GM19438 (cell line): ENCODE data around the gene DNM3.

Experiments
- ATAC-seq: cut with Tn5 transposase; IDR thresholded peaks from one replicate; pipeline ENCODE4 v1.9.1; 2021; ENCODE audit warnings: low read depth; ENCODE audit not compliant: unreplicated experiment

Gene DNM3

DNA sequence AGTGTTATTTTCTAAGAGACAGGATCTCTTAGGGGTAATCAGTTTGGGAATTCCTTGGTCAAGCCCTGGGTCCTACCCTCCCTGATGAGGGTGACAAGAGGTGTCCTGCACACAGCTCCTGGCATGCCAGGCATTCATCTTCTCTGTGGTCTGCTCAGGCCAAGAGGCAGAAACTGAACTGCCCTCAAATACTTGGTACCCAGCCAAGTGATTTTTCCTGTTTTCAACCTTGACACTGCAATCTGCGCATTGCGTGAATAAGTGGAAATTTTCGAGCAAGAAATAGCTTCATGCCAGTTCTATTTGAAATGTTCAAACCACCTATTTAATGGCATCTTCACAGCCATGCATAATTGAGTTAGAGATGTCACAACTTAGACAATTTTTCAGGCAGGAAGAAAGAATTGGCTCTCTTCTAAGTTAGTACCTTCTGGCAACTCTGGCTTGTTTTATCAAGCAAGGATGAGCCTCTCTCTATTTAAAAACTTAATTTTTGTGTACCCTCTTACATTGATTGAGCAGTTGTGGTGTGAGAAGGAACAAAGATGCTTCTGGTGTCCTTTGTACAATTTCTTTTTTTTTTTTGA is 27.0 kb downstream of the DNM3 start:
- ATAC-seq = no peak

DNA sequence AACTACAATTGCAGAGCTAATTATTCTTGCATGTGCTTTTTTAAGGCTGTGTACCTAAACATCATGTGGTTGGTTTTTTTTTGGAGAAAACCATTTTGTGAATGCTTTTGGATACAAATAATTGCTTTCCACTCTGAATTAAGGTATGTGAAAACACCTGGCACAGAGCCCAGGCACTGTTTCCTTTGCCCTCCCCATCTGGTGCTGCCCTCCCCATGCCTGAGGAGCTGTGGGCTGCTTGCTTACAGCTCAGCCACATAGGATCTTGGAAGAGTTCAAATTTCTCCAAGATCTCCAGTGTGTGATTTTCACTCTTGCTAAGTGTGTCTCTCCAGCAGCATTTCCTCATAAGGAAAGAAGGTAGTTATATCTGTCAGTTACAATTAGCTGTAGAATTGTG is 27.8 kb downstream of the DNM3 start:
- no peak for ATAC-seq

DNA sequence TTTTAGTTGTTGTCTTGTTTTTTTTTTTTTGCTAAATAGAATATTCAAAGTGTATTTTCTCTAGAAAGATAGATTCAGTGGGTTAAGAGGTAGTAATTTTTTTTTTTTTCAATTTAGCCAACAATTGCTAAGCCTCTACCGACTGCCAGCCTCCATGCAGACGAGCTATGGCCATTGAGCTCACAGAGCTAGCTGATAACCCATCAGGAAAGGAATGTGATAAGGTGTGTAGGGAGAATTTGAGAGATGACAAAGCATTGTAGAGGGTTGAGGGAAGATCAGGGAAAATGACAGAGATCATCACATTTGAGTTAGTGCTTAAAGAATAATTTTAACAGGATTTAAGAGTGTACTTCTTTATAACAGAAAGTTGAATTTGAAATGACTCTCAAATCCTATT is 30.6 kb downstream of the DNM3 start:
- ATAC-seq = no peak

DNA sequence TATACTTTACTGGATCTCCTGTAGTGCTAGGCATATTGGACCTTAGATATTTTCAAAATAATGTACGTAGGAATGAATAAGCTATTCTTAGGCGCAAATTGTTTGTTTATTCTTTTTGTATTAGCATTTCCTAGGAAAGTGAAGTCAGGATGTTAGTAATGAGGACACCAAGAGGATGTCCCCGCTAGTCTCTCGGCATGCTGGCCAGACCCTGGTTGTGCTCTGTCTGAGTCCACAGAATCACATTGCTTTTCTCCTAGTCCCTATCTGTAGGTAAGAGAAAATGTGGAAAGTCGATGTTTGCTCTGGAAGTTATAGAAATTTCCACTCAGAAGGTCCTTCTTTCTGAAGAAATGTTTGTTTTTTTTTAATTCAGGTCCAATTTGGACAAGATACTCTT is 31.1 kb downstream of the DNM3 start:
- no peak for ATAC-seq

DNA sequence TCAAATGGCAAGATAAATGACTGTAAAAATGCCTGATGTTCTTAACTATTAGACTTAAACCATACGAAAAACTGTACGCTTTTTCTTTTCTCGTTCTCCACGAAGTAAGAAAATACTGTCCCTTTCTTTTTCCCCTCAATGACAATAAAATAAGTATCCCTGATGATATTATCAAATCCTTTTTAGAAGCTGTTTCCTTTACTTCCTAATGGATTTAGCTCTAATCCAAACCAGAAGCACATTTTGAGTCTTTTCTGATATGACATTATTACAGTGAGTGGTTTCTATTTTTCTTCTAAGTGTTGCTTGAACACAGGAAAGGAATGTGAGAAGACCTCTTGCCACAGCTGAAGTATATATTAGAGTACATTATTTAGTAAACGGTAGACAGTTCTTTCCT is 32.4 kb downstream of the DNM3 start:
- ATAC-seq = no peak

DNA sequence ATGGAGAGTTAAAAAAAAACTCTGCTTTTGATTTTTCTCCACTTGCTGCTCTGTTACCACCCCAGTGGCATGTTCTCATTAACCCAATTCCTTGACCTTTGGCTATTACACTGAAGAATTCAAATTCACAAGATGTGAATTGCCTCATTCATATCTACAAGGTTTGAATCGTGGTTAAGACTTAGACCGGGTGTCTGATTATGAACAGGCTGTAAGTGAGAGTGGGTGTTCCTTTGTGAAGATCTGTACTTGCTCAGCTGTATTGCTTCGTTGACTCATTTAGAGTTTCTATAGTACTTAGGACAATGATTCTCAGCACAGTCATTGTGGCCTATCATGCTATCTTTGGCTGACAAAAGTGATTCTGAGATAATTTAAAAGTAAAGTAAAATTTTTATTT is 36.4 kb downstream of the DNM3 start:
- ATAC-seq = no peak

DNA sequence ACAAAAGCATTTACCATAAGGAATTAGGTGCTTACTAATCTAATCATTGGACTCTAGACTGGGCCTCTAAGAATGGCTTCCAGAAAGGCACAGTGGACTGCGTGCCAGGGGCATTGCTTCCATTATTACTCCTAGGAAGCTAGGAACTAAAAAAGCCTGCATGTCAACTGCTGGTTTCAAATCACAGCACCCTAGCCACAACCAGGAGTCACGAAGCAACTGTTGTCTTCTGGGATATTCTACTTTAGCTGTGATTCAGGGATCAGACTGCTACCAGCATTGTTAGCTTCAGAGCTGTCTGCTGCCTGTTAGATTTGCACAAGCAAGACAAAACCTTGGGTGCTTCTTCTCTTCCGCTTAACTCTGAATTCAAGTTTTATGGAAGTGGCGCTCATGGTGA is 38.3 kb downstream of the DNM3 start:
- no peak for ATAC-seq

DNA sequence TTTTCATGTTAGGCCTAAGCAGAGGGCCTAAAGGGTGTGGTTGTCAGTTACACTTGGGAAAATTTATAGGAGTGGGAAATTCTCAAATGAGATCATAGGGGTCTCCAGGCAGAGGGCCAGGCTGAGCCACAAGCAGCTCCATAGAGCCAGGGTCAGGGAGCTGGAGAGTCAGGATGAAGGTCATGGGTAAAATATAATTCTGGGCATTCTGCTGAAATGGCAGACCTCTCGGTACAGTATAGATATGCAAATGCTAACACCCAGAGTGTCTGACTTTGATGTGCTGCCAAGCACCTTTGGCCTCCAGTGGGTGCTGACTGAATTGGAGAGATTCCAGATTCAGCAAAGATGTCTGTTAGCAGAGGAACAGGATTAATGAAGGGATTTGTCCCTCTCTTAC is 40.1 kb downstream of the DNM3 start:
- no peak for ATAC-seq

DNA sequence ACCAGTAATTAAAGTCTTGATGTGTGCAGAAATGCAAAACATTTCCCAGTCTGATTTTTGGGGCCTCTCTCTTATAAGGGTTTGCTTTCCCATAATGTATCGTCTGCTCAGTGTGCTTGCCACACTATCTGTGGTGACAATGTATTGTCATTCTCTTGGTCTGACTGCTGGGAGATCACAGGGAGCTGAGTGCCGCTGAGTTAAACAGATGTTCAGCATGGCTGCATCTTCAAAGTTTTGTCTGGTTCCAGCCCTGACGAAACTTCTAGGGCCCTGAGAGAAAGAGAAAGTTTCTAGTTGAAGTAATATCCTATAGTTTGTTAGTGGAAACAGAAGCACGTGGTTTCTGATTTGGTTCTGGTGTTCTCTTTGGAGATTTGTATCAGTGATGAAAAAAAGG is 42.6 kb downstream of the DNM3 start:
- peak; percentile 62 for ATAC-seq

DNA sequence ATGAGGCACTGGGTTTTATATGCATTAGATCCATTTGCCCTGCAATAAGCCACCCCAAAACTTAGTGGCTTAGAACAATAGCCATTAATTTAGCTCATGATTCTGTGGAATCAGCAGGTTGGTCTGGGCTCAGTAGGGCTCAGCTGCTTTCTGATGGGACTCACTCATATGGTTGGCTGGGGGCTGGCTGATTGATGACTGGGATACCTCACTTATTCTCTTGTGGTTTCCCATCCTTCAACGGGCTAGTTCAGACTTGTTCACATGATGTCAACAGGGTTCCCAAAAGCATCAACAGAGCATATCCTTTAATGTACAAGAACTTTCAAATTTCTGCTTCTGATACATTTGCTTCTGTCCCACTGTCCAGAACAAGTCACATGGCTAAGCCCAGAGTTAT is 43.2 kb downstream of the DNM3 start:
- no peak for ATAC-seq

DNA sequence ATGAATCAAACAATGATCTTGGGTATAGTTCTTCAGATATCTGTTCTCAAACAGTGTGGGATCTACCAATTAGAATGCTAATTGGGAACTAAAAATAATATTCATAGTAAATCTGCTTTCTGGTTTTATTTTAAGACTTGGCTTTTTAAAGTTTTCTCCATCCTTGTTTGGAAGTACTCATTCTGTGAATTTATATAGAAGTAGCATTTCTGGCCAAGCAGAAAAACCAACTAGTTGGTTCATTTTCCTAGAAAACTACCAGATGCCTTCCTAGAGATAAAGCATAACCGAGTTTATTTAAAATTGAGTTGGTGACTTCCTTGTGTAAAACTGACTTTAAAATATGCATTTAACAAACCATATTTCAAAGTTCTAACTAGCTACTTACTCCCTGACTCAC is 48.8 kb downstream of the DNM3 start:
- no peak for ATAC-seq

DNA sequence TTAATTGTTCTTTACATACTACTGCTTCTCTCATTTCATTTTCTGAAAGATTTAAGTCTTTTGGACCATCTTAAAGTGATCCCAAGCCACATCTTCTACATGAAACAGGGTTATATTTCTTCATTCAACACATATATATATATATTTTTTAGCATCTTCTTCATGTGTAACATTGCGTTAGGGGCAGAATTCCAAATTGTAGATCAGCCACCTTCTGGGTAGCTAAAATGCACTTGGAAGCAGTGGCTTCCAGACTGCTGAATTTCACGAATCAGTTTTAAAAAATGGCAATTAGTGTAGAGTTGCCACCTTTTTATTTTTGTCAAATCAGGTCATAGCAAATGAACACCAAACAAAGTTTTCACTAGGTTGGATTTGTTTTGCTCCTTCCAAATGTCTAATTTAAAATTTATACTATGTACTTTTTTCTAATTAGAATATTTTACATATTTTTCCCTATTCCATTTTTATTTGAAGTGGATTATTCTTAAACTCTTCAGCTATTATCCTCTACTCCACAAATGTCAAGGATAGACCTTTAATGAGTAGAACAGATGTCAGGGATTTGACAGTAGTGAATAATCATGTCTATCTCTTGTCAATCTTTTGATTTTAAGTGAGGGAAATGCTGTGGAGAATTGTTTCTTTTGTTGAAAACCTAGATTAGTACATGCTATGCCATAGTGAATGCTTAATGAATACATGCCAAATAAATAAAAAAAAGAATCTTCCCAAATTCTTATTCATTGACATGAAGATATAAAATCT is 55.8 kb downstream of the DNM3 start:
- ATAC-seq = no peak

DNA sequence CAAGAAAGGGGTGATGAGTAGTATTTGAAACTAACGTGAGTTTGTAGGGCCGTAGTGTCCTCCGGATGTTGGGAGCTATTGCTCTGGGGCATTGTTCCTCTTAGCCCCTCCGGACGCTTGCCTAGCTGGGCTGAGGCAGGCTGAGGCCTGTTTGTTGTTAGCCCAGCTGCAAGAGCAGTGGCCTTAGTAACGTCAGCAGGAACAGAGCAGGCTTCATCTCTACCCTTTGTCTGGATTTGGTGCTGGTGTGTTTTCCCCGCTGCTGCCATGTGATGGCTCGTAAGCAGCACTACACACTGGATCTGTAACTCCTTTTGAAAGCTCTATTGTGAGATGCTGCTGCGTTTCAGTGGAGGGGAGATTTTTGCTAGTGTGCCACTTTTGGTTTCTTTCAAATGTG is 57.6 kb downstream of the DNM3 start:
- no peak for ATAC-seq

DNA sequence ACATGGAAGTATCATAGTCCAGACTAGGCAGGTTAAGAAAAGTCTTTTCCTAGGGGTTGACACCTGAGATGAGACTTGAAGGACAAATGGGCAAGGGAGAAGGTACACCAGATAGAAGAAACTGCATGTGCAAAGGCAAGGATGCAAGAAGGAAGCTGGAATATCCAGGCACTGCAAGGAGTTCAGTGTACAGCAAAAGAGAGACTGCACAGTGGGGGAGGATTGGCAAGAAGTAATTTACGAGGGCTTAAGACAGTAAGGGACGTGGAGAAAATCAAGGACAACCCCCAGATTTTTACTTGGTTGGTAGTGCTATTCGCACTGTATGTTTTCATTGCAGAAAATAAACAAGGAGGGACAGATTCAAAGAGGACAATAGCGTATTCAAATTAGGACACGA is 58.5 kb downstream of the DNM3 start:
- no peak for ATAC-seq

DNA sequence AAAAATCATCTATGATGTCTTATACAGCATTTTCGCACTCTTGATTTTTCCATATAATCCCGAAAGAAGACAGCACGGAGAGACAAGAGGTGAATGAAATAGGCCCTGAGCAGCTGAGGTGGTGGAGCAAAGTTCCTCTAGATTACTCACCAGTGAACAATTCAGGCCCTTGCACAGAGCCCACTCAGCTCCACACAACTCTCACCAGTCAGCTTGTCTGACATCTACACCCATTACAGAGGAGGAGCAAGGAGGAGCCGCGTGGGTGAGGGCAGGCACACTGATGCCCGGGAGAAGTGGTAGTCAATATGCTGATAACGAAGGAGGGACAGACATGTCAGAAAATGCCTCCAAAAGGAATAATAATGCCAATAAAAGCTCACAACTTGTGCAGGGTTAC is 59.9 kb downstream of the DNM3 start:
- no peak for ATAC-seq

DNA sequence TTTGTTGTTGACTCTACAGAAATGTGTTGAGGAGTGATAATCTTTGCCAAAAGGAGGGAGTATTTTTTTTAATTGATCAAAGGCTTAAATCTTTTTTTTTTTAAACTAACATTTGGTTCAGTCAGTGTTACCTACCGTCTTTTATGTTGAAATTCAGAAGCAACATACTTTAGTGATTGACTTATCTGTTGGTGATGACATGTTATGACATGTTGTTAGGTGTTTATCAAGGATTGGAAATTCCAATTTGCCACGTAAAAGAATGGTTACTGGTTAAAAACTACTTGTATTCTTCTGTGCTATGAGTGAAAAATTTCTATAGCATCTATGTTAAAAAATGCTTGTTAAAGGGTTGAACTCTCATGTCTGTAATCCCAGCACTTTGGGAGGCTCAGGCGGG is 61.2 kb downstream of the DNM3 start:
- no peak for ATAC-seq

DNA sequence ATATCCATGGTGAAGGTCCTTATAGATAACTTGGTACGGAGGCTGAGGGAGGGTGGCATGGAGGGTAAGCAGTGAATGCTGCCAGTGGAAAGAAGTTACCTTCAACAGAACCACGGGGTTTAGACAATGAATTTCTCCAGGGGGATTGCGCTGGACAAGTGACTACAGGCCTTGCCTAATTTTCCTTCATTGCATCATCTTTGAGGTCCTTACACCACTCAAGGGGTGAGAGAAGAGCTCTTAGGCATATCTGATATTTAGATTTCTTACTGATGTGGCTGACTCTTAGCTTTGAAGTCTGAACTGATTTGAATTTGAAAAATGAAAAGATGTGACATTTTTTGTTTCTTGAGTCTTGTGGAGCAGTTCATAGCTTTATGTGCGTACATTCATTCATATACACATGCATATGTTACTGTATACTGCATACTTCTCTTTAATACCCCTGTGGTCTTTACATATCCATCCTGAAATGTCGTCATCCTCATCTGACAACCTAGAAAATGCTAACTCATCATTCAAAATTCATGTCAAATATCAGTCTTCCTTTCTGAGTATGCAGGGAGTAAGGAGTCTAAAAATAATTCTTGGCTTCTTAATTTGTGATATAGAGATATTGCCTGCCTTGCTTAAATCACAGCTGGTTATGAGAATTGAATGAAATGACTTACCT is 63.6 kb downstream of the DNM3 start:
- ATAC-seq = no peak

DNA sequence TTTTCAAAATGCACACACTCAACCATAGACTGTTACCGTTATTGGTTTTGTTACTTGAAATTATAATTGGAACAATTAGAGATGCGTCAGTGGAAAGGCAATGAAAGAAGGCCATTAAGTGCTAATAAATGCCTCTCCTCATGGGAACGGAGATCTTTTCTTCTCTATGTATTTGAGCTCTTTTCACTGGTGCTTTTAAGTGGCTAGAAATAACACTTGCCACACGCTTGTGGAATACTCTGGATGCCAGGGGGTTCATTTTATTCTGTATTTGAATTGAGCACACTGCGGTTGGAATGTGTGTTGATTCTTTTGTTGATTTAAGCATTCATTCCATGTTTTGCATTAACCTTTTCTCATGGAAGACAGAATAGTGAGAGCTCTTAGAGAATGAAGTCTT is 68.4 kb downstream of the DNM3 start:
- ATAC-seq = no peak

DNA sequence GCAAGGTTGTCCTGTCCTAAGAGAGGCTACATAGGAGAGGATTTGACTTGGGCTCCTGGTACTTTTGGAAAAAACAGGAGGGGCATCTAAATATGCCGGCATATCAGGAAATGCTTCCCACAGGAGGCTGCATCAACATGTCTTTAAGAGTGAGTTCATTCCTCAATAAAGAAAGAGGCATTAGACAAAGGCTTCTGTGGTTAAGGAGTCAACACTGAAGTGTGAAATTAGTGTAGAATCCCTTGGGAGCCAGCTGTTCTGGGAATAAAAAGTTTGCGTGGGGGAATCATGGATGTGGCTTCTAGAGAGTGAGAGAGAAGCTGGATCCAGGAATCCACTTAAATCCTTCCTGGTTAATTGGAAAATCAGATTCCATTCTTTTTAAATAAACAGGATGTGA is 69.5 kb downstream of the DNM3 start:
- no peak for ATAC-seq

DNA sequence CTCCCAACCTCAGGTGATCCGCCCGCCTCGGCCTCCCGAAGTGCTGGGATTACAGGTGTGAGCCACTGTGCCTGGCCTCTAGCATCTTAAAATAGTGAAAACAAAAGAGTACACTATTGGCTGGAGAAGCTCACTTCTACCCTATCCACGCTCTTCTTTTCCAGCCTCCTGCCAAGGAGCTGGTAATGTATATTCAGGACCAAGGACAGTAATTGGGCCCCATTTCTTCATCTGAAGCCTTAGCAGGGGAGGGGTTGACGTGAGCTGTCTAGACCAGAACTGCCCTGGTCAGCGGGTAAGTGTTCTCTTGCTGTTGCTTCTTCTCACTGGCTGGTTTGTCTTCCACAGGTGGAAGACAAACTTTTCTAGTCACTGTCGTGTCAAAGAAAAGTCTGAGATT is 70.2 kb downstream of the DNM3 start:
- no peak for ATAC-seq

DNA sequence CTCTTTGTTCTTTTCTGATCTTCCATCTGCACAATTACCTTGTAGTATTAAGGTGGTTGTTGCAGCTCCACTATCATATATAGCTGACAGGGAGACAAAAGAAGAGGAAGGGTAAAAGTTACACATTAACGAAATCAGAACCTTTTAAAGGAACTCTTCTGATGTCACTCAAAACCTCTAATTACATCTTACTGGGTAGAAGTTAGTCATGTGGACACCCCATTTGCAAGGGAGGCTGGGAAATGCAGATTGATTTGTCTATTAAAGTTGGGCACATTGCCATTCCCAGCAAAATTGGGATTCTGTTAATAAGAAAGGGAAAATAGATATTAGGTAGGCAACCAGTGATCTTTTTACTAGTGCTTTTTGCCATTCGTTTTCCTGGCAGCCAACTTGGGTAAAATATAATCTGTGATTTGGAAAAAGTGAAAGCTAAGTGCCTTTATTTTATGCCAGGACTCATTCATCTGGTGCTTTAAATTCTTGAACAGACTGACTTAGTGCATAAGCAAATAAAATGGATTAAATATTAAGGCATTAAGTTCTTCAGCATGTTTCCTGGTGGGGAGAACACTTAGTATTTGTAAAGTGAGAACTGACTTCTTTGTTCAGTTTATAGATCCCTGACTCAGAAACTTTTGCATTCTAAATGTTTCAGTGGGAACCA is 71.3 kb downstream of the DNM3 start:
- ATAC-seq = no peak

DNA sequence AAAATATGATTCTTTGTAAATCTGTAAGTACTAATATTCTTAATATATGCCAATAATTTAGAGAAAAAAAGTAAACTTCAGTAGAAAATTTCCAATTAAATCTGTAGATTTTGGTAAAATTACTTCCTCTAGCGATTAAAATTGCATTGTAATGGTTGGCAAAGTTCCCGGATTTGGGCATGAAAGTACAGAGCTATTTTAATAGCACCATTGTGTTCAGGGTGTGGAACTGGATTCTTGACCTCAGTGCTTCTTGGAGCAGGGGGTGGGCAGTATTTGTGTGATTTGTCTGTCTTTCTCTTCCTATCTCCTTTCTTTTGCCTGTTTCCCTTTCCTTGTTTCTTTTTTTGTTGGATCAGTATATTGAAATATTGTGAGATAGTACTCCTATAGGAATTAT is 72.1 kb downstream of the DNM3 start:
- ATAC-seq = no peak
